ENCODE results near the gene NYAP2. TPM values are rescaled to one million over a fixed set of nuclear protein-coding genes. Genes with fewer than 3 reads are reported as not detected.

The NYAP2 gene
- total RNA-seq, 1 donor from 2014 or later, result not detected

DNA sequence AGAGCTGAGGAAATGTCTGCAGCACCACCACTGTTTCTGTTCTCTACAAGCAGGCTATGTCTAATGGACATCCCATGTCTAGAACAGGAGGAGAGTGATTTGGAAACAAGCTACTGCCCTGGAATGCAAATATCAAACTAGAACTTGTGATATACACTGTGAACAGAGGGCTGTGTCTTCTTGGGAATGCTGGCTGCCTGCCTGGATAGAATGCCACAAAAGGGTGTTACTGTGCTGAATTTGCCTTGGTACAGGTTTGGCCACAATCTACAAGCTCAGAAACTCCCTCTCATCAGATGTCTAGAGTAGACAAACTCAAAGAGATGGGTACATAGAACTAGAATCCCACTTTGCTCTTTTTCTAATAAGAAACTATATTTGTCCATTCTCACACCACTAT is 170.5 kb downstream of the NYAP2 start:
- Mint-ChIP-seq H3K36me3 (ENCODE audit: low read depth, unreplicated experiment) (peaks cover 4% of the 10 kb centered on the region), H3K9me3 (ENCODE audit: unreplicated experiment) (no peaks in the 10 kb centered on the region), H3K27ac (ENCODE audit: unreplicated experiment) (no peak overlapping the region), H3K4me3 (ENCODE audit: unreplicated experiment) (no peak overlapping the region), H3K27me3 (ENCODE audit: unreplicated experiment) (peaks cover 1% of the 10 kb centered on the region), H3K4me1 (ENCODE audit: unreplicated experiment) (no peaks in the 10 kb centered on the region)
- TF ChIP-seq, protein P1, sequence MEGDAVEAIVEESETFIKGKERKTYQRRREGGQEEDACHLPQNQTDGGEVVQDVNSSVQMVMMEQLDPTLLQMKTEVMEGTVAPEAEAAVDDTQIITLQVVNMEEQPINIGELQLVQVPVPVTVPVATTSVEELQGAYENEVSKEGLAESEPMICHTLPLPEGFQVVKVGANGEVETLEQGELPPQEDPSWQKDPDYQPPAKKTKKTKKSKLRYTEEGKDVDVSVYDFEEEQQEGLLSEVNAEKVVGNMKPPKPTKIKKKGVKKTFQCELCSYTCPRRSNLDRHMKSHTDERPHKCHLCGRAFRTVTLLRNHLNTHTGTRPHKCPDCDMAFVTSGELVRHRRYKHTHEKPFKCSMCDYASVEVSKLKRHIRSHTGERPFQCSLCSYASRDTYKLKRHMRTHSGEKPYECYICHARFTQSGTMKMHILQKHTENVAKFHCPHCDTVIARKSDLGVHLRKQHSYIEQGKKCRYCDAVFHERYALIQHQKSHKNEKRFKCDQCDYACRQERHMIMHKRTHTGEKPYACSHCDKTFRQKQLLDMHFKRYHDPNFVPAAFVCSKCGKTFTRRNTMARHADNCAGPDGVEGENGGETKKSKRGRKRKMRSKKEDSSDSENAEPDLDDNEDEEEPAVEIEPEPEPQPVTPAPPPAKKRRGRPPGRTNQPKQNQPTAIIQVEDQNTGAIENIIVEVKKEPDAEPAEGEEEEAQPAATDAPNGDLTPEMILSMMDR (IDR thresholded peaks at IDR 0.05; ENCODE audit: unreplicated experiment), result no peak
- no peak for DNase-seq (ENCODE audit: low spot score)

DNA sequence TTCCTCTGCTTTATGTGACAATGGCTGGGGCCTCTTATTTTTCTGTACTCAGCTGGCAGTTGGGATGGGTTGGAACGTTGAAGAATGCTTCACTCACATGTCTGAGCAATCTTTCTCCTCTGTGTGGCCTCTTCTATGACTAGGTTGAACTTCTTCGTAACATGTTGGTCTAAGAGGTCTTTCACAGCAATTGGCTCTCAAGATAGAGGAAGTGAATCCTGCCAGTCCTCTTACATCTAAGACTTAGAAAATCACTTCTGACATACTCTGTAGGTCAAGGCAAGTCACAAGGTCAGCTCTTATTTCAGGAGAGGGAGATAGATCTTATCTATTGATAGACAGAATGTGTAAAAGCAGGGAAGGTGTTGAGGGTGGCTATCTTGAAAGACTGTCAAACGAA is 174.1 kb downstream of the NYAP2 start:
- H3K27me3 Mint-ChIP-seq (ENCODE audit: unreplicated experiment), result peaks cover 1% of the 10 kb centered on the region
- H3K4me1 Mint-ChIP-seq (ENCODE audit: unreplicated experiment), result no peaks in the 10 kb centered on the region
- TF ChIP-seq, protein P1 (IDR thresholded peaks at IDR 0.05; ENCODE audit: unreplicated experiment), result no peak
- H3K27ac Mint-ChIP-seq (ENCODE audit: unreplicated experiment), result no peak overlapping the region
- peaks cover 4% of the 10 kb centered on the region for H3K36me3 Mint-ChIP-seq (ENCODE audit: low read depth, unreplicated experiment)
- H3K4me3 Mint-ChIP-seq (ENCODE audit: unreplicated experiment), result no peak overlapping the region
- DNase-seq (ENCODE audit: low spot score), result no peak
- H3K9me3 Mint-ChIP-seq (ENCODE audit: unreplicated experiment), result no peaks in the 10 kb centered on the region

DNA sequence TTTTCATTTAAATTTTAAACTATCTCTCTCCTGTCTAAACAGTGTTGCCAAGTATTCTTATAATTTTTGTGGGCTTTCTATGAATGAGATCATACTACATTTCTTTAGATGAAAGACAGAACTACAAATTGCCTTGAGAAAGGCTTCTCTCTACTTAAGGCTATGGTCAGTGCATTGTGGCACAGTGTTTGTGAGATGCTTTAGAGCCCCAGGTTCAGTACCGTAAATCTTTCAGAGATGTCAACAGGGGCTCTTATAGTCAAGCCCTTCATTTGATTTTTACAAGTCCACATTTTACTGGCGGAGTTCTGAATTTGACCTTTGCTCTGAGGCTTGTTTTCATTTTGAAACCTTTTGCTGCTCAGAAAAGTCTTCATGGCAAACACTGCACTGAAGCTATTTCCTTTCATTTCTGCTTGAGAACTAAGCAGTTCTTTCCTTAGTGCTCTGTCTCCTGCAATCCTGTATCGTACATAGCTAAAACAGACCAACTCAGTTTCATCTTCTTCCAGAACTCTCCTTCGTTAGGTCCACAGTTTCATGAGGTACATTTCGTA is 175.2 kb downstream of the NYAP2 start:
- TF ChIP-seq, protein P1 (IDR thresholded peaks at IDR 0.05; ENCODE audit: unreplicated experiment), result no peak
- no peak overlapping the region for H3K4me3 Mint-ChIP-seq (ENCODE audit: unreplicated experiment)
- H3K36me3 Mint-ChIP-seq (ENCODE audit: low read depth, unreplicated experiment), result peaks cover 4% of the 10 kb centered on the region
- no peak overlapping the region for H3K27ac Mint-ChIP-seq (ENCODE audit: unreplicated experiment)
- H3K9me3 Mint-ChIP-seq (ENCODE audit: unreplicated experiment), result no peaks in the 10 kb centered on the region
- DNase-seq (ENCODE audit: low spot score), result no peak
- H3K27me3 Mint-ChIP-seq (ENCODE audit: unreplicated experiment), result peaks cover 1% of the 10 kb centered on the region
- H3K4me1 Mint-ChIP-seq (ENCODE audit: unreplicated experiment), result no peaks in the 10 kb centered on the region

DNA sequence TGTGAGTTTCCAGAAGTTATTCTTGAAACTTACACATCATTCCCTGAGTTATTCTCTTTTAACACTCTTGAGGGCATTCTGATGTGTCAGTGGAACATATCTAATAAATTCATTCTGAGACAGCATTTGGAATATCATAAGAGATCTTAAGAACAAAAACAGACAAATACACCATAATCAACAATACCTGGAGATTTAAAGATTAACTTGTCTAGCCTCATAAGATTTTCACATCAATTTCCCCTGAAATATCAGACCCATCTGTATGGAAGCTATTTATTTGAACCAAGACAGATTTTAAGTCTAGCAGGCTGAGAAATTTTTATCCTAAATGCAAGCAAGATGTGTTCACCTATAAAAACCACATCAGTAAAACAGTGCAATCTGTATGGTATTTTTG is 181.6 kb downstream of the NYAP2 start:
- TF ChIP-seq, protein P1 (IDR thresholded peaks at IDR 0.05; ENCODE audit: unreplicated experiment), result no peak
- no peak for DNase-seq (ENCODE audit: low spot score)
- Mint-ChIP-seq H3K27me3 (ENCODE audit: unreplicated experiment) (no peaks in the 10 kb centered on the region), H3K36me3 (ENCODE audit: low read depth, unreplicated experiment) (no peaks in the 10 kb centered on the region), H3K4me3 (ENCODE audit: unreplicated experiment) (no peak overlapping the region), H3K9me3 (ENCODE audit: unreplicated experiment) (no peaks in the 10 kb centered on the region), H3K4me1 (ENCODE audit: unreplicated experiment) (no peaks in the 10 kb centered on the region), H3K27ac (ENCODE audit: unreplicated experiment) (no peak overlapping the region)

DNA sequence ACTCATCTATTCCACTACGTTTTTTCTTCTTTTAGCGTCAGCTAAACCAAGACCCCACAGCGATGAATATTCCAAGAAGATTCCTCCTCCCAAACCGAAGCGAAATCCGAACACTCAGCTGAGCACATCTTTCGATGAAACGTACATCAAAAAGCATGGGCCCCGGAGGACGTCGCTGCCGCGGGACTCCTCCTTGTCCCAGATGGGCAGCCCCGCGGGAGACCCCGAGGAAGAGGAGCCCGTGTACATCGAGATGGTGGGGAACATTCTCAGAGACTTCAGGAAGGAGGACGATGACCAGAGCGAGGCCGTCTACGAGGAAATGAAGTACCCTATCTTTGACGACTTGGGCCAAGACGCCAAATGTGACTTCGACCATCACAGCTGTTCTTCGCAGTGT is 182.4 kb downstream of the NYAP2 start:
- DNase-seq (ENCODE audit: low spot score), result no peak
- no peaks in the 10 kb centered on the region for H3K4me1 Mint-ChIP-seq (ENCODE audit: unreplicated experiment)
- H3K4me3 Mint-ChIP-seq (ENCODE audit: unreplicated experiment), result no peak overlapping the region
- TF ChIP-seq, protein P1 (IDR thresholded peaks at IDR 0.05; ENCODE audit: unreplicated experiment), result no peak
- no peaks in the 10 kb centered on the region for H3K27me3 Mint-ChIP-seq (ENCODE audit: unreplicated experiment)
- H3K27ac Mint-ChIP-seq (ENCODE audit: unreplicated experiment), result no peak overlapping the region
- no peaks in the 10 kb centered on the region for H3K36me3 Mint-ChIP-seq (ENCODE audit: low read depth, unreplicated experiment)
- H3K9me3 Mint-ChIP-seq (ENCODE audit: unreplicated experiment), result no peaks in the 10 kb centered on the region

Data from endothelial cell (in vitro differentiated cells).